Hepatocyte (in vitro differentiated cells): ENCODE data around the gene CLEC16A.

Experiments used
- EZH2 ChIP-seq: fragments of 200-600 bp; sonication (generic); IDR thresholded peaks from 2 replicates; pipeline ENCODE4 v1.6.1; 2016; ENCODE audit warnings: antibody characterized with exemption, mild to moderate bottlenecking, borderline replicate concordance
- EZH2phosphoT487 ChIP-seq: fragments of 200-600 bp; sonication (generic); IDR thresholded peaks from one replicate; pipeline ENCODE4 v1.6.1; 2018; ENCODE audit warnings: antibody characterized with exemption, mild to moderate bottlenecking, low read depth, moderate library complexity; ENCODE audit not compliant: unreplicated experiment, severe bottlenecking
- TF ChIP-seq, protein P1 (sequence below): fragments of 200-600 bp; sonication (generic); IDR thresholded peaks from 2 replicates; pipeline ENCODE4 v1.5.1; 2016; ENCODE audit warnings: antibody characterized with exemption, mild to moderate bottlenecking; ENCODE audit not compliant: poor library complexity

DNA sequence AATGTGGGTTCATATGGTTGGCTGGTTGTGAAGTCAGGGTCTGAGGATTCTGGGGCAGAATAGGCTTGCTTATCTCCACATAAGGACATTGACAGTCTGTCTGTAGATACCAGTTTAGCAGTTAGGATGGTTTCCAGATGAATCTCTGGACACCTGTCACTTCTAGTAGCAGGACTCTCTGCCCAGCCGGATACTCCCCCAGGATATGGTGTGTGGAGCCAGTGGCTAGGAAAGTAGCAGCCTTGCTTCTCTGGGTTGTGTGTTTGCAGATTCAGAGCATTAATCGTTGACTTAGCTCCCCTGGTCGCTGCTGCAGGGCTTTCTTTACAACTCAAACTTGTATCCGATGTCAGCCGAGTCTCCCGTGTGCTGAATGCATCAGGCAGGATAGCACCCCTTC, 45.2 kb downstream of the CLEC16A start:
- TF ChIP-seq, protein P1, sequence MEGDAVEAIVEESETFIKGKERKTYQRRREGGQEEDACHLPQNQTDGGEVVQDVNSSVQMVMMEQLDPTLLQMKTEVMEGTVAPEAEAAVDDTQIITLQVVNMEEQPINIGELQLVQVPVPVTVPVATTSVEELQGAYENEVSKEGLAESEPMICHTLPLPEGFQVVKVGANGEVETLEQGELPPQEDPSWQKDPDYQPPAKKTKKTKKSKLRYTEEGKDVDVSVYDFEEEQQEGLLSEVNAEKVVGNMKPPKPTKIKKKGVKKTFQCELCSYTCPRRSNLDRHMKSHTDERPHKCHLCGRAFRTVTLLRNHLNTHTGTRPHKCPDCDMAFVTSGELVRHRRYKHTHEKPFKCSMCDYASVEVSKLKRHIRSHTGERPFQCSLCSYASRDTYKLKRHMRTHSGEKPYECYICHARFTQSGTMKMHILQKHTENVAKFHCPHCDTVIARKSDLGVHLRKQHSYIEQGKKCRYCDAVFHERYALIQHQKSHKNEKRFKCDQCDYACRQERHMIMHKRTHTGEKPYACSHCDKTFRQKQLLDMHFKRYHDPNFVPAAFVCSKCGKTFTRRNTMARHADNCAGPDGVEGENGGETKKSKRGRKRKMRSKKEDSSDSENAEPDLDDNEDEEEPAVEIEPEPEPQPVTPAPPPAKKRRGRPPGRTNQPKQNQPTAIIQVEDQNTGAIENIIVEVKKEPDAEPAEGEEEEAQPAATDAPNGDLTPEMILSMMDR = no peak
- TF ChIP-seq EZH2 (no peak), EZH2phosphoT487 (no peak)
